ENCODE data around the gene CASZ1.

- no peak for TF ChIP-seq GATA2 (IDR thresholded peaks at IDR 0.05; ENCODE audit: low read depth, low read length)
- no peak for TF ChIP-seq GATA3 (IDR thresholded peaks at IDR 0.05; ENCODE audit: low read depth, low read length)
These were observed 40.4 kb downstream of the CASZ1 start for GRCh38 chr1:10755970-10756521.

Measured in SH-SY5Y (cell line).